H9 (cell line): ENCODE data around the gene YAF2. TPM values are rescaled to one million over a fixed set of nuclear protein-coding genes. Genes with fewer than 3 reads are reported as not detected.

Experiments
- DNase-seq: peaks from one replicate; pipeline ENCODE4 v3.0.0-alpha.2; 2017
- H2AFZ ChIP-seq: one replicate; pipeline ENCODE4 v1.6.1; 2013; ENCODE audit warnings: mild to moderate bottlenecking, low read length, control low read depth, moderate library complexity
- H2AK5ac ChIP-seq: 2 replicates; pipeline ENCODE4 v1.6.1; 2013; ENCODE audit warnings: low read length, control low read depth, mixed read lengths; ENCODE audit not compliant: insufficient read length
- H2BK120ac ChIP-seq: one replicate; pipeline ENCODE4 v1.6.1; 2013; ENCODE audit warnings: low read depth, mild to moderate bottlenecking, low read length, control low read depth, inconsistent platforms; ENCODE audit not compliant: poor library complexity, severe bottlenecking
- H2BK12ac ChIP-seq: 2 replicates; pipeline ENCODE4 v1.6.1; 2013; ENCODE audit warnings: low read length, control low read depth, mixed read lengths, low read depth; ENCODE audit not compliant: insufficient read length
- H2BK15ac ChIP-seq: 2 replicates; pipeline ENCODE4 v1.6.1; 2013; ENCODE audit warnings: low read depth, low read length, control low read depth
- H2BK20ac ChIP-seq: one replicate; pipeline ENCODE4 v1.6.1; 2013; ENCODE audit warnings: low read depth, mild to moderate bottlenecking, low read length, control low read depth, inconsistent platforms; ENCODE audit not compliant: poor library complexity, severe bottlenecking
- H2BK5ac ChIP-seq: 2 replicates; pipeline ENCODE4 v1.6.1; 2013; ENCODE audit warnings: low read length, control low read depth, mixed read lengths; ENCODE audit not compliant: insufficient read length
- H3K14ac ChIP-seq: 2 replicates; pipeline ENCODE4 v1.6.1; 2013; ENCODE audit warnings: low read length, control low read depth; ENCODE audit not compliant: insufficient read depth
- H3K18ac ChIP-seq: 2 replicates; pipeline ENCODE4 v1.6.1; 2013; ENCODE audit warnings: low read depth, mild to moderate bottlenecking, mixed read lengths, low read length, control low read depth; ENCODE audit not compliant: insufficient read length
- H3K23ac ChIP-seq: 2 replicates; pipeline ENCODE4 v1.6.1; 2013; ENCODE audit warnings: low read length, control low read depth, mixed read lengths, low read depth; ENCODE audit not compliant: insufficient read length
- H3K23me2 ChIP-seq: 2 replicates; pipeline ENCODE4 v1.6.1; 2013; ENCODE audit warnings: low read depth, mild to moderate bottlenecking, mixed read lengths, low read length, control low read depth; ENCODE audit not compliant: insufficient read length, poor library complexity, severe bottlenecking
- H3K27ac ChIP-seq: 2 replicates; pipeline ENCODE4 v1.5.1; 2013; ENCODE audit warnings: low read length, control low read depth, mixed read lengths, low read depth; ENCODE audit not compliant: insufficient read length
- H3K27me3 ChIP-seq: 2 replicates; pipeline ENCODE4 v1.6.1; 2013; ENCODE audit warnings: low read length, control low read depth, inconsistent platforms; ENCODE audit not compliant: insufficient read depth
- H3K4ac ChIP-seq: 2 replicates; pipeline ENCODE4 v1.6.1; 2013; ENCODE audit warnings: low read depth, mild to moderate bottlenecking, control low read depth, inconsistent platforms, low read length, moderate library complexity
- H3K4me1 ChIP-seq: 2 replicates; pipeline ENCODE4 v1.6.1; 2013; ENCODE audit warnings: low read length, control low read depth, inconsistent platforms; ENCODE audit not compliant: insufficient read depth
- H3K4me2 ChIP-seq: 2 replicates; pipeline ENCODE4 v1.6.1; 2013; ENCODE audit warnings: low read length, control low read depth, mixed read lengths; ENCODE audit not compliant: insufficient read length, insufficient read depth
- H3K56ac ChIP-seq: 2 replicates; pipeline ENCODE4 v1.6.1; 2013; ENCODE audit warnings: low read depth, mild to moderate bottlenecking, mixed read lengths, low read length, control low read depth; ENCODE audit not compliant: insufficient read length
- H3K79me1 ChIP-seq: 2 replicates; pipeline ENCODE4 v1.6.1; 2013; ENCODE audit warnings: low read depth, mild to moderate bottlenecking, moderate library complexity, low read length, control low read depth, inconsistent platforms; ENCODE audit not compliant: insufficient read depth, poor library complexity, severe bottlenecking
- H3K79me2 ChIP-seq: 2 replicates; pipeline ENCODE4 v1.6.1; 2013; ENCODE audit warnings: low read length, control low read depth, inconsistent platforms; ENCODE audit not compliant: insufficient read depth
- H3K9ac ChIP-seq: 2 replicates; pipeline ENCODE4 v1.6.1; 2013; ENCODE audit warnings: low read length, control low read depth, mixed read lengths; ENCODE audit not compliant: insufficient read length; ENCODE audit errors: extremely low read depth
- H3K9me3 ChIP-seq: one replicate; pipeline ENCODE4 v1.6.1; 2013; ENCODE audit warnings: low read depth, low read length, inconsistent platforms; ENCODE audit not compliant: control insufficient read depth
- H3T11ph ChIP-seq: one replicate; pipeline ENCODE4 v1.6.1; 2013; ENCODE audit warnings: mild to moderate bottlenecking, low read length, control low read depth, inconsistent platforms
- H4K20me1 ChIP-seq: one replicate; pipeline ENCODE4 v1.6.1; 2013; ENCODE audit not compliant: control insufficient read depth, insufficient read length, insufficient read depth
- H4K5ac ChIP-seq: 2 replicates; pipeline ENCODE4 v1.6.1; 2013; ENCODE audit warnings: low read depth, mild to moderate bottlenecking, mixed read lengths, low read length, control low read depth; ENCODE audit not compliant: insufficient read length
- H4K8ac ChIP-seq: replicated peaks from 2 replicates; pipeline ENCODE4 v1.6.1; 2013; ENCODE audit warnings: low read length, control low read depth, mixed read lengths, low read depth; ENCODE audit not compliant: insufficient read length
- H4K91ac ChIP-seq: 2 replicates; pipeline ENCODE4 v1.6.1; 2013; ENCODE audit warnings: low read depth, mild to moderate bottlenecking, moderate library complexity, mixed read lengths, low read length, control low read depth; ENCODE audit not compliant: insufficient read length
- H3K27ac Mint-ChIP-seq, 3 experiments: 2 replicates in 2 of 3; 3 replicates in 1 of 3; pipeline ENCODE4 v1.8.0; 2020 to 2021; ENCODE audit warnings: mixed read lengths in 3 of 3, mild to moderate bottlenecking in 1 of 3, moderate library complexity in 1 of 3
- H3K27me3 Mint-ChIP-seq: 2 replicates; pipeline ENCODE4 v1.8.0; 2021; ENCODE audit warnings: low read depth, mild to moderate bottlenecking, moderate library complexity, mixed read lengths
- H3K36me3 Mint-ChIP-seq, 3 experiments: 2 replicates in 2 of 3; 3 replicates in 1 of 3; pipeline ENCODE4 v1.8.0; 2020 to 2021; ENCODE audit warnings: low read depth in 3 of 3, mixed read lengths in 3 of 3; ENCODE audit not compliant: insufficient read depth in 1 of 3
- H3K4me1 Mint-ChIP-seq, 2 experiments: 2 replicates each; pipeline ENCODE4 v1.8.0; 2020; ENCODE audit warnings: mixed read lengths in 2 of 2
- H3K4me3 Mint-ChIP-seq, 2 experiments: 2 replicates in 1 of 2; 3 replicates in 1 of 2; pipeline ENCODE4 v1.8.0; 2020 to 2021; ENCODE audit warnings: mild to moderate bottlenecking in 2 of 2, mixed read lengths in 2 of 2, moderate library complexity in 1 of 2
- H3K9me3 Mint-ChIP-seq, 2 experiments: 2 replicates in 1 of 2; 3 replicates in 1 of 2; pipeline ENCODE4 v1.8.0; 2020; ENCODE audit warnings: mild to moderate bottlenecking in 2 of 2, mixed read lengths in 2 of 2, moderate library complexity in 1 of 2
- CTCF ChIP-seq: fragments of 200-600 bp; sonication (generic); conservative IDR thresholded peaks from 3 replicates; pipeline ENCODE4 v1.8.0; 2021; ENCODE audit warnings: antibody characterized with exemption, mild to moderate bottlenecking
- WGBS: extraction: QIAGEN DNeasy Blood & Tissue Kit; methylation state at CpG from one replicate; pipeline ENCODE4 v1.1.7; 2013; ENCODE audit warnings: missing lambda C conversion rate, low lambda C conversion rate, mixed read lengths; ENCODE audit not compliant: insufficient read length; ENCODE audit errors: extremely low coverage; 5-methylcytosine and 5-hydroxymethylcytosine counted together
- total RNA-seq: library from RNA; stranded (reverse); gene quantifications from 2 replicates; pipeline ENCODE4 v1.2.1, GENCODE V29; 2021

The YAF2 gene
- total RNA-seq, 1 experiment from 2014 or later, result 1.9 TPM

DNA sequence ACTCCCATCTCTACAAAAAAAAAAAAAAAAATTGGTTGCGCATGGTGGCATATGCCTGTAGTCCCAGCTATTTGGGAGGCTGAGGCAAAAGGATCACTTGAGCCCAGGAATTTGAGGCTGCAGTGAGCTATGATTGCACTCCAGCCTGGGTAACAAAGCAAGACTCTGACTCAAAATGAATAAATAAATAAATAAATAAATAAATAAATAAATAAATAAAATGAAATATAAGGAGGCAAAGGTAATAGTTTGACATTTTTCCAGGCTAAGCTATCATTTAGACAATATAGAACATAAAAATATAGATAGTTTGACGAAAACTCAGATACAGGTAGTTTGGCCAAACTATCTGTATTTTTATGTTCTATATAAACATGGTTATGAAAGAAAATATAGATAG is 47.4 kb upstream of the YAF2 start:
- no peaks in the 10 kb centered on the region for H3K9me3 Mint-ChIP-seq

More for the DNA sequence above, 47.4 kb upstream of the YAF2 start:
- Histone ChIP-seq H3K79me1 (no peaks in the 10 kb centered on the region), H4K91ac (no peak overlapping the region), H2BK120ac (no peak overlapping the region), H3K23me2 (no peaks in the 10 kb centered on the region), H3K14ac (no peak overlapping the region), H2BK15ac (no peak overlapping the region), H2AFZ (no peak overlapping the region), H2AK5ac (no peak overlapping the region), H4K8ac (no peak overlapping the region), H3K23ac (no peak overlapping the region), H3K9ac (no peak overlapping the region), H3K4me1 (no peaks in the 10 kb centered on the region), H3T11ph (no peak overlapping the region), H3K9me3 (no peaks in the 10 kb centered on the region), H3K4ac (no peak overlapping the region), H3K27ac (no peak overlapping the region), H3K79me2 (no peaks in the 10 kb centered on the region), H4K20me1 (no peaks in the 10 kb centered on the region), H4K5ac (no peak overlapping the region), H3K56ac (no peak overlapping the region), H3K27me3 (no peaks in the 10 kb centered on the region), H3K4me2 (no peak overlapping the region), H3K18ac (no peak overlapping the region), H2BK20ac (no peak overlapping the region), H2BK5ac (no peak overlapping the region), H2BK12ac (no peak overlapping the region)
- Mint-ChIP-seq H3K4me3 (no peak overlapping the region), H3K4me1 (no peaks in the 10 kb centered on the region), H3K36me3 (no peaks in the 10 kb centered on the region), H3K27me3 (peaks cover 12% of the 10 kb centered on the region), H3K27ac (no peak overlapping the region)
- no CpG with 5 or more reads among the region's 2 CpGs for whole genome bisulfite sequencing
- DNase-seq, result no peak
- TF ChIP-seq CTCF, result no peak
